Heart left ventricle (tissue), 16 donors: ENCODE results near the gene CRISP3. TPM values are rescaled to one million over a fixed set of nuclear protein-coding genes. Genes with fewer than 3 reads are reported as not detected.

ENCODE experiments used
- ATAC-seq, 4 donors: fragments of 200-7000 bp; cut with Tn5 transposase; one replicate each; pipeline ENCODE4 v1.9.1; 2020 to 2022; ENCODE audit warnings: moderate library complexity in 4 of 4, mild to moderate bottlenecking in 3 of 4, moderate number of reproducible peaks in 1 of 4
- DNase-seq, 5 donors: peaks; one replicate each; pipeline ENCODE4 v3.0.0-alpha.2; 2020
- H3K27ac ChIP-seq, 12 donors: fragments of 200-600 bp; sonication (generic) in 4 of 12; one replicate each; pipeline versions ENCODE4 v1.5.0 to v1.8.0; 2016 to 2022; ENCODE audit warnings: mild to moderate bottlenecking in 2 of 12
- H3K27me3 ChIP-seq, 9 donors: fragments of 200-600 bp; sonication (generic) in 2 of 9; one replicate each; pipeline versions ENCODE4 v1.5.1 to v1.8.0; 2016 to 2022; ENCODE audit warnings: mild to moderate bottlenecking in 3 of 9
- H3K36me3 ChIP-seq, 9 donors: fragments of 200-600 bp; sonication (generic) in 2 of 9; one replicate each; pipeline versions ENCODE4 v1.5.0 to v1.8.0; 2018 to 2022; ENCODE audit warnings: mild to moderate bottlenecking in 2 of 9
- H3K4me1 ChIP-seq, 12 donors: fragments of 200-600 bp; sonication (generic) in 4 of 12; one replicate each; pipeline versions ENCODE4 v1.5.0 to v1.8.0; 2016 to 2022; ENCODE audit warnings: mild to moderate bottlenecking in 3 of 12
- H3K4me3 ChIP-seq, 12 donors: fragments of 200-600 bp; sonication (generic) in 4 of 12; one replicate each; pipeline versions ENCODE4 v1.5.0 to v1.8.0; 2017 to 2022; ENCODE audit warnings: mild to moderate bottlenecking in 9 of 12, moderate library complexity in 4 of 12
- H3K9me3 ChIP-seq, 12 donors: fragments of 200-600 bp; sonication (generic) in 4 of 12; one replicate each; pipeline versions ENCODE4 v1.5.0 to v1.8.0; 2016 to 2022; ENCODE audit warnings: mild to moderate bottlenecking in 1 of 12
- POLR2A ChIP-seq, 2 donors: fragments of 450-650 bp; IDR thresholded peaks; one replicate each; pipeline ENCODE4 v1.6.1; 2017; ENCODE audit warnings: antibody characterized with exemption in 2 of 2, mild to moderate bottlenecking in 2 of 2, moderate library complexity in 2 of 2
- WGBS, 4 donors: extraction: QIAGEN DNeasy Blood & Tissue Kit in 2 of 4; methylation state at CpG; one replicate each; pipeline versions ENCODE4 v1.1.5 to v1.1.7; 2013 to 2018; 5-methylcytosine and 5-hydroxymethylcytosine counted together
- intact Hi-C, 10 donors: fragments of 100-400 bp; cut with DNase I; formaldehyde crosslinking; loops; one replicate each; pipeline versions ENCODE4 v1.11.1 to v1.14.2; 2022
- polyA plus RNA-seq, 2 donors: library from polyadenylated mRNA; stranded (reverse); fragments of 200-250 nt; gene quantifications; one replicate each; pipeline ENCODE4 v1.2.3, GENCODE V29; 2013
- total RNA-seq, 9 donors: library from RNA; depleted of rRNA in 2 of 9; stranded (reverse); fragments of >200 nt in 2 of 9; fragmentation: NEBNext Ultra II Directional in 3 of 9; extraction: Animal tissue kit (Norgen Biotek cat#: 25700) in 3 of 9; gene quantifications; one replicate each; pipeline versions ENCODE4 v1.1.0 to v1.2.4, GENCODE V29; 2016 to 2023
- TF ChIP-seq, protein P1 (sequence below), 12 donors: fragments of 200-600 bp; sonication (generic) in 4 of 12; IDR thresholded peaks; one replicate each; pipeline versions ENCODE4 v1.5.0 to v1.8.0; 2018 to 2022; ENCODE audit warnings: antibody characterized with exemption in 12 of 12, mild to moderate bottlenecking in 5 of 12
- donor health status: ischemic (EF 13 %, LVEDD 7.1; RV severe dilation, severe dysfunction).
- donor health status: healthy with polysubstance abuse.
- donor health status: DM: no; HTN: yes; CAD: no.
- donor health status: DM: no; HTN: no; CAD: no.
- donor health status: ischemic (EF 25% LVEDD 6.9; RV normal size, moderate dysfunction).
- donor health status: ischemic (EF 25% LVEDD 5.7; RV mildly dilated, moderate dysfunction).
- donor health status: healthy.
- donor health status: DM: yes; HTN: yes; CAD: no.
- donor health status: ischemic (EF 35%, LVEDD 5.7; RV mildly dilated, moderate dysfunction).
- donor health status: nonischemic (EF 11% LVEDD 7.7; RV severe dilation, severe dysfunction).
- donor health status: DM: yes; HTN: yes; CAD: no.
- donor health status: PGD.
- donor health status: ischemic (EF 29% LVEDD 5.4; RV normal size, mild dysfunction).
- donor health status: nonischemic (EF 23%, LVEDD 6.1; RV moderate dilation, normal function).

The CRISP3 gene
- total and polyA plus RNA-seq, 11 donors, result 0.04 to 0.69 TPM; not detected in 9

DNA sequence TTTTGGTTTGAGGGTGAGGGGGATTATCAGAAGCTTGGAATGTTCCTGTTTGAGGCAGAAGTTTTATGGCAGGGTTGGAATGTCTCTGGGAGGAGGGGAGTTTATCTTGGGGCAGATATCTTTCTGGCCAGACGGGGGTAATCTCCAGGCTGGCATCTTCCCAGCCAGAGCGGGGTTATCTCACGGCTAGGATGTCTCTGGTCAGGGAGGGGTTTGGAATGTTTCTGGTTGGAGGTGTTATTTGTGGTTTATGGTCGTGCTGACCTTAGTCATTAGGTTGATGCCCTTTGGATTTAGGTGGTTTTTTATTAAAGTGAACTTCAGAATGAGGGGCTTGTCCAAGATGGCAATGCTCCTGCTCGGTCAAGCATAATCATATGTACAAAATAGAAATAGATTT, 28.1 kb upstream of the CRISP3 start:
- WGBS, 4 donors, result 34 to 43% (median 39%) methylated on average over 5 of the region's 5 CpGs
- intact Hi-C loops, result no loop called here
- ATAC-seq (no peak), DNase-seq (no peak)
- Histone ChIP-seq H3K27ac (no peak overlapping the region), H3K36me3 (no peaks in the 10 kb centered on the region), H3K4me3 (no peak overlapping the region), H3K4me1 (no peaks in the 10 kb centered on the region), H3K9me3 (no peaks in the 10 kb centered on the region), H3K27me3 (no peaks in the 10 kb centered on the region)
- TF ChIP-seq, protein P1, sequence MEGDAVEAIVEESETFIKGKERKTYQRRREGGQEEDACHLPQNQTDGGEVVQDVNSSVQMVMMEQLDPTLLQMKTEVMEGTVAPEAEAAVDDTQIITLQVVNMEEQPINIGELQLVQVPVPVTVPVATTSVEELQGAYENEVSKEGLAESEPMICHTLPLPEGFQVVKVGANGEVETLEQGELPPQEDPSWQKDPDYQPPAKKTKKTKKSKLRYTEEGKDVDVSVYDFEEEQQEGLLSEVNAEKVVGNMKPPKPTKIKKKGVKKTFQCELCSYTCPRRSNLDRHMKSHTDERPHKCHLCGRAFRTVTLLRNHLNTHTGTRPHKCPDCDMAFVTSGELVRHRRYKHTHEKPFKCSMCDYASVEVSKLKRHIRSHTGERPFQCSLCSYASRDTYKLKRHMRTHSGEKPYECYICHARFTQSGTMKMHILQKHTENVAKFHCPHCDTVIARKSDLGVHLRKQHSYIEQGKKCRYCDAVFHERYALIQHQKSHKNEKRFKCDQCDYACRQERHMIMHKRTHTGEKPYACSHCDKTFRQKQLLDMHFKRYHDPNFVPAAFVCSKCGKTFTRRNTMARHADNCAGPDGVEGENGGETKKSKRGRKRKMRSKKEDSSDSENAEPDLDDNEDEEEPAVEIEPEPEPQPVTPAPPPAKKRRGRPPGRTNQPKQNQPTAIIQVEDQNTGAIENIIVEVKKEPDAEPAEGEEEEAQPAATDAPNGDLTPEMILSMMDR (IDR thresholded peaks at IDR 0.05), result no peak
- TF ChIP-seq POLR2A (IDR thresholded peaks at IDR 0.05), result no peak

DNA sequence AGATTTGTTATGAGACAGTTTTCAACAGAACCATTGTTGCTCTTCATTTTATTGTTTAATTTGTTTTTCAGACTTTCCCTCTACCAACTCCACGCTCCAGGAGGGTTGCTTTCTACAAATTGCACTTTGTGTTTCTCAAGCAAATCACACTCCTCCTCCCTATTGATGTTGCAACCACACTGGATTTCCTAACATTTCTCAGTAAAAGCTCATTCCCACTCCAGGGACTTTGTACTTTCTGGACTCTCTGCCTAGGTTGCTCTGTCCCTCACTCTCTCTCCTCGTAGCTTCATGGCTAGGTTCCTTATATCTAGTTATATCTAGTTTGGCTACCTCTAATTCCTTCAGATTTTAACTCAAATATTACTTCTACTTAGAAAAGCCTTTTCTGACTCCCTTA, 22.6 kb upstream of the CRISP3 start:
- Histone ChIP-seq H3K27ac (no peak overlapping the region), H3K27me3 (no peaks in the 10 kb centered on the region), H3K9me3 (no peaks in the 10 kb centered on the region), H3K4me1 (no peaks in the 10 kb centered on the region), H3K36me3 (no peaks in the 10 kb centered on the region), H3K4me3 (no peak overlapping the region)
- DNase-seq, result no peak
- TF ChIP-seq, protein P1 (IDR thresholded peaks at IDR 0.05), result no peak
- no peak for ATAC-seq
- intact Hi-C loops, result no loop called here
- WGBS, 4 donors, result 69 to 79% (median 72%) methylated on average over 2 of the region's 2 CpGs

DNA sequence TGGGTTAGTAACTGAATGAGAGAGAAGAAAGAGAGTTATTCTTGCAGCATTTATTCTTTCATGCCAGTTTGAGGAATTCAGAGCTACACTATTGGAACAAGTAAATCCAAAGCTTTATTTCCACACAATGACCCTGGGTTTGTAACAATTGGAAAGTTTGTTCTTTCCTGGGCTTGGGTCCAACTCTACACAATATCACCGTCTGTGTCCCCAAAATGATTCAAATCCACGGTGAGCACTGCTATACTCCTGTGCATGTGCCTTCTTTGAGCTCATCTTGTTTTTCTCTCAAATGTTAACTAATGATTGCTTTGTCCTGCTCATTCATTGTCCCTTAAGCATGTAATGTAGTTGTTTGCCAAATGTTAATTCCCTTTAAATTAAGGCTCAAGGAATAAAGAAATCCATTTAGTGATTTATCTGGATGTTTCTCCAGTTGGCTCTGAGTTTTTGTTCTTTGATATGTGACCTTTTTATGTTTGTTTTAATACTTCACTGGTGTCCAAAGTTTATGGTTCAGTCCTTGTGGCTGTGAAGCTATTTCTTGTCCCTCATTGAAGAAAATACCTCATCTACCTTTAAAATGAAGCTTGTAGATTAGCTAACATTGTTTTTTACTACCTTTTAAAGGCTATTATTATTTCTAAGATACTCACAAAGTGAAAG, 20.5 kb upstream of the CRISP3 start:
- TF ChIP-seq, protein P1 (IDR thresholded peaks at IDR 0.05), result no peak
- TF ChIP-seq POLR2A (IDR thresholded peaks at IDR 0.05), result no peak
- Histone ChIP-seq H3K27me3 (no peaks in the 10 kb centered on the region), H3K4me1 (no peaks in the 10 kb centered on the region), H3K36me3 (no peaks in the 10 kb centered on the region), H3K9me3 (no peaks in the 10 kb centered on the region), H3K27ac (no peak overlapping the region), H3K4me3 (no peak overlapping the region)
- ATAC-seq (no peak), DNase-seq (no peak)
- WGBS, 4 donors, result 55 to 64% (median 57%) methylated on average over 2 of the region's 2 CpGs
- intact Hi-C loops, result no loop called here

DNA sequence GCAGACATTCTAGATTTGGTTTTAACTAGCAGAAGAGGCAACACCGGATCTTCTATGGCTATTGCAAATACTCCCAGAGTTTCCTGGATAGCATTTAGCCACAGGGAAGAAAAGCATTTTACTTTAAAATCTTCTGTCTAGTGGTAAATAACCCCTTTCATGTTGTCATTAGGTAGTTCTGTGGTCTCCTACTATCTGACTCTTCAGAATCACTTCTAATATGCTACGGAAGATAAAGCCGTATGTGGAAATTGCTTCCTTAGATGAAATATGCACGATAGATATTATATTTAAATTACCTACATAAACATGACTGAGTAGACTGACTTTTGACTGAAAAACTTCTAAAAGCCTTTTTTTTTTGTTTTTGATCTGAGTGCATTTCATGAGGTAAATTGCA, 759 bp downstream of the CRISP3 start:
- ATAC-seq, result no peak
- H3K27me3 ChIP-seq, result no peaks in the 10 kb centered on the region
- no peak for DNase-seq
- no peak overlapping the region for H3K27ac ChIP-seq
- no peaks in the 10 kb centered on the region for H3K4me1 ChIP-seq
- intact Hi-C loops, result no loop called here
- no peaks in the 10 kb centered on the region for H3K36me3 ChIP-seq
- no peak overlapping the region for H3K4me3 ChIP-seq
- WGBS, 4 donors, result 66 to 75% (median 71%) methylated on average over 4 of the region's 4 CpGs
- TF ChIP-seq, protein P1 (IDR thresholded peaks at IDR 0.05), result no peak
- TF ChIP-seq POLR2A (IDR thresholded peaks at IDR 0.05), result no peak
- no peaks in the 10 kb centered on the region for H3K9me3 ChIP-seq
